Effector memory CD4-positive, alpha-beta T cell (primary cell): ENCODE data around the gene FAM43A.

ENCODE experiments used
- DNase-seq, 3 donors: peaks; one replicate each; pipeline ENCODE4 v3.0.0-alpha.2; 2020
- H3K27ac ChIP-seq: 2 replicates; pipeline ENCODE4 v1.7.0; 2013; ENCODE audit warnings: mild to moderate bottlenecking, low read length, moderate library complexity; ENCODE audit not compliant: insufficient read depth, poor library complexity, severe bottlenecking
- H3K27me3 ChIP-seq: replicated peaks from 2 replicates; pipeline ENCODE4 v1.7.0; 2013; ENCODE audit warnings: mild to moderate bottlenecking, low read length; ENCODE audit not compliant: insufficient read depth, control insufficient read depth, poor library complexity, severe bottlenecking
- H3K36me3 ChIP-seq: 2 replicates; pipeline ENCODE4 v1.7.0; 2013; ENCODE audit warnings: mild to moderate bottlenecking, low read length, moderate library complexity; ENCODE audit not compliant: control insufficient read depth, insufficient read depth
- H3K4me1 ChIP-seq: 2 replicates; pipeline ENCODE4 v1.7.0; 2013; ENCODE audit warnings: low read length, mild to moderate bottlenecking; ENCODE audit not compliant: control insufficient read depth, insufficient read depth, poor library complexity, severe bottlenecking
- H3K4me3 ChIP-seq: 2 replicates; pipeline ENCODE4 v1.7.0; 2013; ENCODE audit warnings: low read length, low read depth, mild to moderate bottlenecking; ENCODE audit not compliant: insufficient read depth, poor library complexity, severe bottlenecking
- H3K9me3 ChIP-seq: 2 replicates; pipeline ENCODE4 v1.7.0; 2013; ENCODE audit warnings: mild to moderate bottlenecking, low read length, moderate library complexity; ENCODE audit not compliant: control insufficient read depth

The FAM43A gene

DNA sequence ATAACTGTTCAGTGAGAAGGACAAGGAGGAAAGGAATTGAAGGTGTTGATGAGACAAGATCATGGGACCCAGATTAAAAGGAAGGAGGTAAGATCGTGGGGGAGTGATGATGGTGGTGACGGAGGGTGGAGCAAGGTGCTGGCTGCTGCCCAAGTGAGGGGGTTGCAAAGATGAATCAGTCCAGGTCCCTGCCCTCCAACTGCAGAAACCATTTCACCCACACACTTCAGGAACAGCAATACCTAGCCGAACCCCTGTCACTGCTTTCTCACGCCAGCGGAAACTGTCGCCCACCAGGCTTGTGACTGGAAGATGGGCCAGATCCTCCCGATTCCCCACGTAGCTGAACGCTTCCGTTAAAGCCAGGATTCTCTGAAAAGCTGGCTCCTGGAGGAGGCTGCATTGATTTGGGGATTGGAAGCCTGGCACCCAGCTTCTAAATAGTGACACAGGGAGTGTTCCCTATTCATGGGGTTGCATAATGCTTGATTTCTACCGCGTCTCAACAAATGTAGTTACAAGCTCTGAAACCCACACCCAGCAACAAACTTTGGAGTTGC lies 10.5 kb upstream of the FAM43A start:
- no peak overlapping the region for H3K4me3 ChIP-seq
- peaks cover 3% of the 10 kb centered on the region for H3K27me3 ChIP-seq
- H3K27ac ChIP-seq: no peak overlapping the region
- H3K36me3 ChIP-seq: no peaks in the 10 kb centered on the region
- DNase-seq: no peak
- H3K4me1 ChIP-seq: peaks cover 10% of the 10 kb centered on the region
- H3K9me3 ChIP-seq: no peaks in the 10 kb centered on the region

DNA sequence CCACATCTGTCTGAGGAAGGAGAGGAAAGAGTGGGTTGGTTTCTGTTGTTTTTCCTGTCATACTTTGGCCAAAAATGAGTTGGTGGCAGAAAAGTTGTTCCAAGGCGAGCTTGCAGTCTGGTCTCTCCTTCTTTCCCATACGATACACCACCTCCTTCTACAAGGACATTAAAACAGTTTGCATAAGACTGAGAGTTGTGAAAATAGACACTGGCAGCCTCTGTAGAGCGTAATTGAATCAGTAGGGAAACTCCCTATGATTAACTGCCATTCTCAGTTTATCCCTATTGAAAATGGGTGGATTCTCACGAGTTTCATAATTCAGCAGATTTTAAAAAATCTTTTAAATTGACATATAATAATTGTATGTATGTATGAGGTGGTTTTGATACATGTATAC lies 10.0 kb upstream of the FAM43A start:
- Histone ChIP-seq H3K9me3 (no peaks in the 10 kb centered on the region), H3K27me3 (peaks cover 3% of the 10 kb centered on the region), H3K27ac (no peak overlapping the region), H3K4me3 (no peak overlapping the region), H3K36me3 (no peaks in the 10 kb centered on the region), H3K4me1 (peaks cover 10% of the 10 kb centered on the region)
- no peak for DNase-seq

DNA sequence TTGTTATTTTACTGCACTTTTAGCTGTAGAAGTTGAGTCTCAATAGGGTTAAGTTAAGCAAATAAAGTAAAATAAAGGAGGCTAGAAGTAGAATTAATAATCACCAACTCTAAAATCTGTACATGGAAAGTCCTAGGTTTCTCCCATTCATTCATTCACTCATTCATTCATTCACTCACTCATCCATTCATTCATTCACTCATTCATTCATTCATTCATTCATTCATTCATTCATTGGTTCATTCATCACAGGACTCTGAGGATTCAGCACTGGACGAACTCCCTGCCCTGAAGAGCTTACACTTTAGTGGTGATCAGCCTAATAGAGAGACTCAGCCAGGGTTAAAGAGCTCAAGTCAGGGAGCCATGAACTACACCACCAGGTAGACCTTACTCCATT lies 9.2 kb upstream of the FAM43A start:
- no peak for DNase-seq
- peaks cover 3% of the 10 kb centered on the region for H3K4me1 ChIP-seq
- peaks cover 3% of the 10 kb centered on the region for H3K27me3 ChIP-seq
- no peak overlapping the region for H3K4me3 ChIP-seq
- no peaks in the 10 kb centered on the region for H3K36me3 ChIP-seq
- no peak overlapping the region for H3K27ac ChIP-seq
- H3K9me3 ChIP-seq: no peaks in the 10 kb centered on the region

DNA sequence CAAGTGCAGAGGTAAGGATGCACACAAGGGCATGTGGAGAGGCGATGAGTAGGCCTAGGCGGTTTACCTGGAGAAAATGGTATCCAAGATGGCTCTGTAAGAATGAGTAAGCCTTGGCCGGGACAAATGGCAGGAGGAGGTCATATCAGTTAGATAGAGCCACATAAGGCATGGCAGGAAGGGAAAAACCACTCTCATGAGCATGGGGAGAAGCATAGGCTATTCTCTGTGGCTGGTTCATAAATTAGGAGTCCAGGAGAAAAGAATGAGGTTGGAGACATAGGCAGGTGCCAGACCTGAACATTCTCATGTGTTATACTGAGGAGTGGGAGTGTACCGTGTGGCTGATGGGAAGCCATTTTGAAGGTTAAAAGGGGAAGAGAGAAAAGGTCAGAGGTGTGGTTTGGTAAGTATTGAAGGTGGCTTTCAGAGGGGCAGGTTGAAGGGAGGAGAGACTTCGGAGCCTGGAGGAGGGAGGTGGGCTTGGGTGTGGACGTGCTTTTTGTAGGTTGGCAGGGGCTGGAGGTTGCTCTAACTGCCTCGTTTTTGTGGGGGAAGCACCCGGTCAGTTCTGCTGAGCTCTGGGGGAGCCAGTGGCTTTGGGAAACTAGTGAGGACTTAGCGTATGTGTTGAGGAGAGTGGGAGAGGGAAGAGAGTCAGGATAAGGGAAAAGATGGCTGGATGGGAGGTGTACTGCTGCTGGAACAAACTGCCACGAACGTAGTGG lies 4.6 kb upstream of the FAM43A start:
- Histone ChIP-seq H3K4me3 (no peak overlapping the region), H3K9me3 (no peaks in the 10 kb centered on the region), H3K36me3 (no peaks in the 10 kb centered on the region), H3K27me3 (no peaks in the 10 kb centered on the region), H3K4me1 (peaks cover 11% of the 10 kb centered on the region), H3K27ac (no peak overlapping the region)
- no peak for DNase-seq

DNA sequence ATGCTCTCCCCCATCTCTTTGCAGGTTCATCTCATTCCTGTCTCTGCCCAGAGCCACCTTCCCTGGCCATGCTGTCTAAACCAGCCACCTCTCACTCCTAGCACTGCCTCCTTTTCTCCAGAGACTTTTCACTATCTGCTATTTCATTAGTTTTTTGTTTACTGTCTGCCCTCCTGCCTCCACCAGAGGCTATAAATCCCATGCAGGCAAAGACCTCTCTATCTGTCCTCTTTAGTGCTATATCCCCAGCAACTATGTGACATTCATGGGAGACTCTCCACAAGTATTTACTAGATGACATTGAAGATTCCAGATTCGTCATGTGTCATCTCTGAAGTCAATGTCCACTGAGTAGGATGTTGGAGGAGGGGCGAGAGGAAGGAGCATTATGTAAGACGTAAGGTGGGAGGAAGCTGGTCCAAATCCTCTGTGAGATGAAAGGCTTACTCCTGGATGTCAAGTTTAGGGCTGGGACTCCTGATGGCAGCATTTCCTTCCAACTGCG lies 3.4 kb upstream of the FAM43A start:
- Histone ChIP-seq H3K36me3 (no peaks in the 10 kb centered on the region), H3K27me3 (no peaks in the 10 kb centered on the region), H3K9me3 (no peaks in the 10 kb centered on the region), H3K4me3 (no peak overlapping the region), H3K27ac (no peak overlapping the region), H3K4me1 (peaks cover 15% of the 10 kb centered on the region)
- DNase-seq: no peak

DNA sequence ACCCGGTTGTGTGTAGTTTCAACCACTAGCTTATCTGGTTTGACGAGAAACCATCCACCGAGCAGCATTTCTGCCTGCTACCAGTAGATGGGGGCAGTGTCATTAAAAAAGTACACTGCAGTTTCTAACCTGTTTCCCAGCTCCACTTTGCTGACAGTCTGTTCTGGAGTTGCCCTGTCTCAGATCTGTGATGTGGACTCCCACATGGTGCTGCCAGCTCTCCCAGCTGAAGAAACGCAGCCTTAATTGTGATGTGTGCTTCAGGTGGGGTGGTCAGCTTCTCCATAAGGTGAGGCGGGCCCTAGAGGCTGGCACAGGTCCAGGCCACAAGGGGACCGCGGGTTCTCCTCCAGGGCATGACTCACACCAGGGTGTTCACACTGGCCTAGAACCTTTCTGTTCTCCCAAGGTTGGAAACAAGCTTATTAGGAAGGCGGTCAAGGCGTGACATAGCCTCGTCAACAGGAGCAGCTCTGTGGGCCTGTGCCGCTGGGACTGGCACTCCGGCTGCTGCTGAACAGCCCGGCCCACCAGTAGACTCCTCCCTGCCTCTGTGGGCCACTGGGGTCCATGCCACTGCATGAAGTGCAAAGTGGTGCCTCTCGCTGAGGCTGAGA lies 2.9 kb upstream of the FAM43A start:
- no peaks in the 10 kb centered on the region for H3K9me3 ChIP-seq
- no peak overlapping the region for H3K4me3 ChIP-seq
- H3K36me3 ChIP-seq: no peaks in the 10 kb centered on the region
- no peak overlapping the region for H3K27ac ChIP-seq
- no peaks in the 10 kb centered on the region for H3K27me3 ChIP-seq
- peak in 2 of 3 donors; percentile 37 to 39 for DNase-seq
- peaks cover 17% of the 10 kb centered on the region for H3K4me1 ChIP-seq

DNA sequence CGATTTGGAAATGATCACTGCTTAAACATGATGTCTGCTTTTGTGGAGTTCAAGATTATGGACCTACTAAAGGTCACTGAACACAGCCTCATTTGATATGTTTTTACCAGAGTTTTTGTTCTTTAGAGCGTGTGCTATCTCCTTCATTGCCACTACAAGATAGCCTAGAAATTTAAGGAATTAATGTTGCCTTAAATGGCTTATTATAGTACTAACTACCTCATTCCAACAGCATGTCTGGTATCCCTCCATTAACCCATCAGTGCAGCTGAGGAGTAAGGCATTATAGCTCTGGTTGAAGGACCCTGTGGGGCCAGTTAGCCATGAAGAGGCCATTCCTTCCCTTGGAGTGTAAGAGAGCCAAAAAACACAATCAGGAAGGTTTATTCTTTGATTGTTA lies 2.3 kb upstream of the FAM43A start:
- Histone ChIP-seq H3K4me1 (peaks cover 23% of the 10 kb centered on the region), H3K27me3 (no peaks in the 10 kb centered on the region), H3K9me3 (no peaks in the 10 kb centered on the region), H3K4me3 (no peak overlapping the region), H3K36me3 (no peaks in the 10 kb centered on the region), H3K27ac (no peak overlapping the region)
- DNase-seq: no peak

DNA sequence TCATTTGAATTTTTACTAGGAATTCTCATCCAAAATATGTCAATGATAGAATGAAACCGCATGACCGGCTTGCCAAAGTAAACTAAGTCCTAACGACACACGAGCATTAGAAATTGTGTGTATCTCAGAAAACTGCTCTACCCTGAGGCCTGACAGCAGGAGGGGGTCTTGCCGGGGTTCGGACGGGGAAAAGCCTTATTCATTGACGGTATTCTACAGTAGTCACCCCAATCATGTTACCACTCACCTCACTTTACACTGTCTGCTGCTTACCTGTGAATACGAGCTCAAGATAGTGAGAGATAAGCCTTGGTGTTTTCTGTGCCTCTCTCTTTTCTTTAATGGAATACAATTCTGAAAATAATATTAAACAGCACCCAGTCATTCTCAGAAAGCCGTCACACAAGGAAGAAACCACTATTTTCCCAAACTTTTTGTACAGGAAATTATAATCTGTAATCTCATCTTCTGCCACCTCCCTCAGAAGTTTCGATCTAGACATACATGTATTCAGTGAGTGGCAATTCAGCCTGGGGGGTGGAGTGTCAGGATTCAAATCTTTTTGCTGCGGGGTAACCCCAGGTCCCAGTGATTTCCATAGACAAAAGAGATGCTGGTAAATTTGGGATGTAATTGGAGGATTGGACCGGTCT lies 492 bp upstream of the FAM43A start:
- Histone ChIP-seq H3K4me3 (peak overlapping the region; percentile 81), H3K4me1 (peaks cover 31% of the 10 kb centered on the region), H3K36me3 (no peaks in the 10 kb centered on the region), H3K27ac (peak overlapping the region; percentile 35), H3K27me3 (no peaks in the 10 kb centered on the region), H3K9me3 (no peaks in the 10 kb centered on the region)
- DNase-seq: no peak

DNA sequence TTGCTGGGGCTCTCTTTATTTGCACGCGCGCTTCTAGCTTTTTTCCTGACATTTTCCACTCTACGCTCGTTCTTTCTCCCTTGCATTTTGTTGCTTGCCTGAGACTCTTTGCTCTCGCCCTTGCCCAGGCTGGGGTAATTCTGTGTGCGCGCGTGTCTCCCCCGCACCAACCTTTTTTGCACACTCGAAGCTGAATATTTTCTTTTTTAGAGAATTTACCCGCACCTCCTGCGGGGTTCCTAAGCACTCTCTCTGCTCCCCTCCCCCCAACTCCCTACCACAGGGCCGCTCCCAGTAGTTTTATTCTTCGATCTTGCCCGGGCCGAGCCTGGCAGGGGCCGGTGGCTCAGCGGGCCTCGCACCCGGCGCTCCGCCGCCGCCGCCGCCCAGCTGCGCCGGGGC lies 732 bp downstream of the FAM43A start:
- Histone ChIP-seq H3K36me3 (no peaks in the 10 kb centered on the region), H3K4me3 (peak overlapping the region; percentile 81), H3K4me1 (peaks cover 31% of the 10 kb centered on the region), H3K27ac (no peak overlapping the region), H3K9me3 (no peaks in the 10 kb centered on the region), H3K27me3 (no peaks in the 10 kb centered on the region)
- DNase-seq: no peak
